Measurements from ENCODE around the gene SLC12A4.
A peak's percentile ranks its signal among the peaks of the same experiment; 100 is the strongest.
"Not testable (repeated sequence)": the region's sequence is repeated elsewhere in the genome, so short reads cannot be mapped to it uniquely, and the experiment has no call there.

The SLC12A4 gene

GRCh38 chr16:67975321-67976105 lies 7.1 kb upstream of the SLC12A4 start:
- H3K9me3 Mint-ChIP-seq, result no peaks in the 10 kb centered on the region
- no peaks in the 10 kb centered on the region for H3K4me1 Mint-ChIP-seq (ENCODE audit: low read depth)
- H3K27ac Mint-ChIP-seq, result no peak overlapping the region
- no peaks in the 10 kb centered on the region for H3K36me3 Mint-ChIP-seq (ENCODE audit: low read depth)
- no peak overlapping the region for H3K4me3 Mint-ChIP-seq
- H3K27me3 Mint-ChIP-seq, result no peaks in the 10 kb centered on the region

- H3K27me3 Mint-ChIP-seq; H3K9me3 Mint-ChIP-seq; H3K36me3 Mint-ChIP-seq (ENCODE audit: low read depth); H3K27ac Mint-ChIP-seq; H3K4me3 Mint-ChIP-seq: not testable (repeated sequence)
- H3K4me1 Mint-ChIP-seq (ENCODE audit: low read depth), result peaks cover 16% of the 10 kb centered on the region
These were observed 3.8 kb upstream of the SLC12A4 start for GRCh38 chr16:67972285-67972684.

- Mint-ChIP-seq H3K4me1 (ENCODE audit: low read depth) (peaks cover 25% of the 10 kb centered on the region), H3K9me3 (no peaks in the 10 kb centered on the region), H3K4me3 (no peak overlapping the region), H3K27me3 (no peaks in the 10 kb centered on the region), H3K27ac (no peak overlapping the region), H3K36me3 (ENCODE audit: low read depth) (no peaks in the 10 kb centered on the region)
These were observed 2.7 kb upstream of the SLC12A4 start for GRCh38 chr16:67971111-67971510.

GRCh38 chr16:67969254-67970039 lies 1.0 kb upstream of the SLC12A4 start:
- peaks cover 4% of the 10 kb centered on the region for H3K36me3 Mint-ChIP-seq (ENCODE audit: low read depth)
- no peaks in the 10 kb centered on the region for H3K27me3 Mint-ChIP-seq
- H3K4me1 Mint-ChIP-seq (ENCODE audit: low read depth), result peaks cover 25% of the 10 kb centered on the region
- H3K27ac Mint-ChIP-seq, result peak overlapping the region; percentile 94
- H3K4me3 Mint-ChIP-seq, result peak overlapping the region; percentile 98
- H3K9me3 Mint-ChIP-seq, result no peaks in the 10 kb centered on the region

- H3K27ac Mint-ChIP-seq, result peak overlapping the region; percentile 94
- H3K4me1 Mint-ChIP-seq (ENCODE audit: low read depth), result peaks cover 25% of the 10 kb centered on the region
- H3K36me3 Mint-ChIP-seq (ENCODE audit: low read depth), result peaks cover 4% of the 10 kb centered on the region
- peak overlapping the region; percentile 98 for H3K4me3 Mint-ChIP-seq
- H3K27me3 Mint-ChIP-seq, result no peaks in the 10 kb centered on the region
- H3K9me3 Mint-ChIP-seq, result no peaks in the 10 kb centered on the region
These were observed 458 bp downstream of the SLC12A4 start for GRCh38 chr16:67967958-67968399.

GRCh38 chr16:67967183-67967957 lies 1.1 kb downstream of the SLC12A4 start:
- Mint-ChIP-seq H3K27ac (peak overlapping the region; percentile 94), H3K27me3 (no peaks in the 10 kb centered on the region), H3K4me3 (peak overlapping the region; percentile 98), H3K36me3 (ENCODE audit: low read depth) (peaks cover 4% of the 10 kb centered on the region), H3K4me1 (ENCODE audit: low read depth) (peaks cover 25% of the 10 kb centered on the region), H3K9me3 (no peaks in the 10 kb centered on the region)

- H3K4me3 Mint-ChIP-seq, result peak overlapping the region; percentile 98
- no peaks in the 10 kb centered on the region for H3K9me3 Mint-ChIP-seq
- H3K36me3 Mint-ChIP-seq (ENCODE audit: low read depth), result peaks cover 4% of the 10 kb centered on the region
- H3K27me3 Mint-ChIP-seq, result no peaks in the 10 kb centered on the region
- H3K4me1 Mint-ChIP-seq (ENCODE audit: low read depth), result peaks cover 25% of the 10 kb centered on the region
- no peak overlapping the region for H3K27ac Mint-ChIP-seq
These were observed 1.8 kb downstream of the SLC12A4 start for GRCh38 chr16:67966549-67967182.

GRCh38 chr16:67965668-67966548 lies 2.5 kb downstream of the SLC12A4 start:
- H3K36me3 Mint-ChIP-seq (ENCODE audit: low read depth), result peaks cover 7% of the 10 kb centered on the region
- no peak overlapping the region for H3K27ac Mint-ChIP-seq
- no peaks in the 10 kb centered on the region for H3K9me3 Mint-ChIP-seq
- no peaks in the 10 kb centered on the region for H3K27me3 Mint-ChIP-seq
- peaks cover 25% of the 10 kb centered on the region for H3K4me1 Mint-ChIP-seq (ENCODE audit: low read depth)
- no peak overlapping the region for H3K4me3 Mint-ChIP-seq

- H3K9me3 Mint-ChIP-seq, result no peaks in the 10 kb centered on the region
- H3K4me1 Mint-ChIP-seq (ENCODE audit: low read depth), result peaks cover 24% of the 10 kb centered on the region
- H3K27me3 Mint-ChIP-seq, result no peaks in the 10 kb centered on the region
- H3K27ac Mint-ChIP-seq, result no peak overlapping the region
- peaks cover 9% of the 10 kb centered on the region for H3K36me3 Mint-ChIP-seq (ENCODE audit: low read depth)
- H3K4me3 Mint-ChIP-seq, result no peak overlapping the region
These were observed 3.8 kb downstream of the SLC12A4 start for GRCh38 chr16:67964477-67965131.

- peaks cover 9% of the 10 kb centered on the region for H3K36me3 Mint-ChIP-seq (ENCODE audit: low read depth)
- peaks cover 17% of the 10 kb centered on the region for H3K4me1 Mint-ChIP-seq (ENCODE audit: low read depth)
- H3K4me3 Mint-ChIP-seq, result no peak overlapping the region
- H3K27ac Mint-ChIP-seq, result no peak overlapping the region
- H3K27me3 Mint-ChIP-seq, result no peaks in the 10 kb centered on the region
- H3K9me3 Mint-ChIP-seq, result no peaks in the 10 kb centered on the region
These were observed 4.6 kb downstream of the SLC12A4 start for GRCh38 chr16:67963662-67964321.

- Mint-ChIP-seq H3K27ac (no peak overlapping the region), H3K36me3 (ENCODE audit: low read depth) (peaks cover 12% of the 10 kb centered on the region)
These were observed 5.2 kb downstream of the SLC12A4 start for GRCh38 chr16:67963292-67963661.

GRCh38 chr16:67962135-67962534 lies 6.3 kb downstream of the SLC12A4 start:
- Mint-ChIP-seq H3K4me3 (no peak overlapping the region), H3K36me3 (ENCODE audit: low read depth) (peaks cover 14% of the 10 kb centered on the region), H3K9me3 (no peaks in the 10 kb centered on the region), H3K27ac (no peak overlapping the region), H3K4me1 (ENCODE audit: low read depth) (peaks cover 7% of the 10 kb centered on the region), H3K27me3 (no peaks in the 10 kb centered on the region)

More at GRCh38 chr16:67963292-67963661, 5.2 kb downstream of the SLC12A4 start:
- H3K4me3 Mint-ChIP-seq, result no peak overlapping the region
- H3K9me3 Mint-ChIP-seq, result no peaks in the 10 kb centered on the region
- H3K4me1 Mint-ChIP-seq (ENCODE audit: low read depth), result peaks cover 15% of the 10 kb centered on the region
- H3K27me3 Mint-ChIP-seq, result no peaks in the 10 kb centered on the region

GRCh38 chr16:67961551-67961957 lies 6.9 kb downstream of the SLC12A4 start:
- peaks cover 2% of the 10 kb centered on the region for H3K4me1 Mint-ChIP-seq (ENCODE audit: low read depth)
- no peaks in the 10 kb centered on the region for H3K9me3 Mint-ChIP-seq
- no peaks in the 10 kb centered on the region for H3K27me3 Mint-ChIP-seq
- no peak overlapping the region for H3K27ac Mint-ChIP-seq
- H3K36me3 Mint-ChIP-seq (ENCODE audit: low read depth), result peaks cover 14% of the 10 kb centered on the region
- no peak overlapping the region for H3K4me3 Mint-ChIP-seq
